ENCODE measurements around the gene ARCN1. TPM values are rescaled to one million over a fixed set of nuclear protein-coding genes. Genes with fewer than 3 reads are reported as not detected.

The ARCN1 gene
- total and polyA plus RNA-seq, 11 donors = 53.1 to 127 (median 99.6) TPM

DNA sequence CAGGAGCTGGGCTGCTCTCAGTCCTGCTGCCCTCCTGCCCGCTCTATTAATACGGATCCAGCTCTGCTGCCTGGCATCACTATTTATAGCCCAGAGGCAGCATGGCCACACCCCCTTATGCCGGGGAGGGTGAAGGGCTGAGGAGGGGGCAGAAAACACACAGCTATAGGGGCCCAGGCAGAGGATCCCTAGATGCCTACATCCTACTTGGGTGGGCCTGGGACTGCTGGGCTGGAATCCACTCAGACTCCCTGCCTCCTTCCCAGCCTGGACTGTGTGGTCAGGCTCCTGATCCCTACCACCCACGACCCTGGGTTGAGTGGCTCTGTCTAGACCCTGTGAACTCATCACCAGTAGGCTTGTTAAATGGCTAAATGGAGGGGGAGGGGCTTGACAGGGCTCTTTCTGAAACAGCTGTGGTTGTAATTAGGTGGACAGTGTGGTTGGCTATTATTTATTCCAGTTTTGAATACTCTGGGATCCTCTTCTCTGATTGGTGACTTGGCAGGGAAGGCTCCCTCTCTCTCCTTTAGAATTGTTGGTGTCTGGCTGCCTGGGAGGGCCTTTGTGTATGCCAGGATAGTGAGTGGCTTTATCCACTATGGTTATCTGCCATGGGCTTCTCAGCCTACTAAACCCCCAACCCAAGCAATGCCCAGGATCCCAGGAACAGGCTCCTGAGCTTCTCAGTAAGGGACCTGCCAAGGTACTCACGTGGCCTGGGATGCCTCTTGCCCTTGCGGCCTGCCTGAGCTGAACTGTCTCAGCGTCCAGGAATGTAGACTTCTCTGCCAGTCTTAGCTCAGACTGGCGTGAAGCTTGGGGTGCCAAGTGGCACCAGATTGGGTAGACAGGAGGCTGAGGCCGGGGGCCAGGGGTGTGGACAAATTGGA lies 50.4 kb downstream of the ARCN1 start:
- Histone ChIP-seq H3K4me3 (peak overlapping the region in 11 of 12 donors; percentile 36 to 76 (median 61)), H3K4me1 (peaks cover 11 to 85% (median 67%) of the 10 kb centered on the region in 12 donors), H3K27me3 (no peaks in the 10 kb centered on the region), H3K36me3 (peaks cover 0 to 62% (median 36%) of the 10 kb centered on the region in 9 donors), H3K27ac (peak overlapping the region; percentile 80 to 99 (median 91)), H3K9me3 (no peaks in the 10 kb centered on the region)
- ATAC-seq (peak; percentile 31 to 56 (median 45)), DNase-seq (peak; percentile 68 to 88 (median 77))
- intact Hi-C loops (cut with DNase I) = loop anchor here in 2 of 10 donors (5.0 kb wide), 2 partner anchors 35 to 50 kb away; partner anchors contain the start of gene ARCN1 (in 1 of the 2)
- 31 to 45% (median 36%) methylated on average over 8 to 9 of the region's 9 CpGs for WGBS, 4 donors
- peak in 1 of 2 donors; percentile 56 for TF ChIP-seq POLR2A (IDR thresholded peaks at IDR 0.05)
- TF ChIP-seq, protein P1, sequence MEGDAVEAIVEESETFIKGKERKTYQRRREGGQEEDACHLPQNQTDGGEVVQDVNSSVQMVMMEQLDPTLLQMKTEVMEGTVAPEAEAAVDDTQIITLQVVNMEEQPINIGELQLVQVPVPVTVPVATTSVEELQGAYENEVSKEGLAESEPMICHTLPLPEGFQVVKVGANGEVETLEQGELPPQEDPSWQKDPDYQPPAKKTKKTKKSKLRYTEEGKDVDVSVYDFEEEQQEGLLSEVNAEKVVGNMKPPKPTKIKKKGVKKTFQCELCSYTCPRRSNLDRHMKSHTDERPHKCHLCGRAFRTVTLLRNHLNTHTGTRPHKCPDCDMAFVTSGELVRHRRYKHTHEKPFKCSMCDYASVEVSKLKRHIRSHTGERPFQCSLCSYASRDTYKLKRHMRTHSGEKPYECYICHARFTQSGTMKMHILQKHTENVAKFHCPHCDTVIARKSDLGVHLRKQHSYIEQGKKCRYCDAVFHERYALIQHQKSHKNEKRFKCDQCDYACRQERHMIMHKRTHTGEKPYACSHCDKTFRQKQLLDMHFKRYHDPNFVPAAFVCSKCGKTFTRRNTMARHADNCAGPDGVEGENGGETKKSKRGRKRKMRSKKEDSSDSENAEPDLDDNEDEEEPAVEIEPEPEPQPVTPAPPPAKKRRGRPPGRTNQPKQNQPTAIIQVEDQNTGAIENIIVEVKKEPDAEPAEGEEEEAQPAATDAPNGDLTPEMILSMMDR (IDR thresholded peaks at IDR 0.05) = no peak

- Histone ChIP-seq H3K27me3 (no peaks in the 10 kb centered on the region), H3K4me3 (peak overlapping the region in 1 of 12 donors; percentile 66), H3K4me1 (peaks cover 11 to 85% (median 66%) of the 10 kb centered on the region in 12 donors), H3K27ac (peak overlapping the region in 11 of 12 donors; percentile 82 to 99 (median 93)), H3K9me3 (no peaks in the 10 kb centered on the region), H3K36me3 (peaks cover 0 to 65% (median 41%) of the 10 kb centered on the region in 9 donors)
- intact Hi-C loops (cut with DNase I) = loop anchor here in 2 of 10 donors (5.0 kb wide), 2 partner anchors 34 to 51 kb away; partner anchors contain the start of gene ARCN1 (in 1 of the 2)
- peak in 4 of 5 donors; percentile 42 to 72 (median 61) for DNase-seq
- peak in 1 of 4 donors; percentile 0 for ATAC-seq
- TF ChIP-seq, protein P1 (IDR thresholded peaks at IDR 0.05) = no peak
- TF ChIP-seq POLR2A (IDR thresholded peaks at IDR 0.05) = no peak
- 19 to 42% (median 39%) methylated on average over 3 to 4 of the region's 4 CpGs for WGBS, 4 donors
Observed at GRCh38 chr11:118623269-118623655, 51.1 kb downstream of the ARCN1 start.

GRCh38 chr11:118625036-118625690 lies 53.0 kb downstream of the ARCN1 start:
- ATAC-seq (no peak), DNase-seq (peak in 2 of 5 donors; percentile 12)
- intact Hi-C loops (cut with DNase I) = no loop called here
- WGBS, 4 donors = 63 to 95% (median 80%) methylated on average over 4 to 6 of the region's 6 CpGs
- Histone ChIP-seq H3K36me3 (peaks cover 4 to 79% (median 58%) of the 10 kb centered on the region in 9 donors), H3K4me3 (no peak overlapping the region), H3K27me3 (no peaks in the 10 kb centered on the region), H3K27ac (peak overlapping the region in 1 of 12 donors; percentile 37), H3K9me3 (no peaks in the 10 kb centered on the region), H3K4me1 (peaks cover 11 to 85% (median 68%) of the 10 kb centered on the region in 12 donors)
- TF ChIP-seq, protein P1 (IDR thresholded peaks at IDR 0.05) = no peak
- TF ChIP-seq POLR2A (IDR thresholded peaks at IDR 0.05) = no peak
